ENCODE measurements around the gene SPNS3. TPM values are rescaled to one million over a fixed set of nuclear protein-coding genes. Genes with fewer than 3 reads are reported as not detected.

Gene SPNS3
- polyA plus RNA-seq, 3 donors from 2014 or later = 2.7 to 7.3 (median 2.8) TPM

- Mint-ChIP-seq H3K9me3 (no peaks in the 10 kb centered on the region), H3K36me3 (peaks cover 0 to 4% (median 0%) of the 10 kb centered on the region in 3 donors)
Measured at GRCh38 chr17:4530799-4531730, 97.3 kb downstream of the SPNS3 start.

GRCh38 chr17:4531988-4532736 is 98.4 kb downstream of the SPNS3 start:
- Mint-ChIP-seq H3K4me3 (no peak overlapping the region), H3K27me3 (ENCODE audit: low read depth in 3 of 3) (peaks cover 3 to 6% (median 4%) of the 10 kb centered on the region in 3 donors), H3K36me3 (peaks cover 0 to 4% (median 0%) of the 10 kb centered on the region in 3 donors), H3K4me1 (no peaks in the 10 kb centered on the region), H3K9me3 (no peaks in the 10 kb centered on the region), H3K27ac (peak overlapping the region in 1 of 6 donors; percentile 72)
- no peak for DNase-seq

More at GRCh38 chr17:4530799-4531730, 97.3 kb downstream of the SPNS3 start:
- no peak for DNase-seq
- Mint-ChIP-seq H3K4me1 (no peaks in the 10 kb centered on the region), H3K27ac (no peak overlapping the region), H3K4me3 (no peak overlapping the region), H3K27me3 (ENCODE audit: low read depth in 3 of 3) (peaks cover 3 to 6% (median 4%) of the 10 kb centered on the region in 3 donors)

- Mint-ChIP-seq H3K4me1 (no peaks in the 10 kb centered on the region), H3K27me3 (ENCODE audit: low read depth in 3 of 3) (peaks cover 0 to 5% (median 4%) of the 10 kb centered on the region in 3 donors), H3K9me3 (no peaks in the 10 kb centered on the region), H3K27ac (no peak overlapping the region), H3K36me3 (peaks cover 0 to 4% (median 0%) of the 10 kb centered on the region in 3 donors), H3K4me3 (no peak overlapping the region)
- no peak for DNase-seq
Measured at GRCh38 chr17:4532860-4533522, 99.3 kb downstream of the SPNS3 start.

- no peaks in the 10 kb centered on the region for H3K4me1 Mint-ChIP-seq
- no peak overlapping the region for H3K4me3 Mint-ChIP-seq
- H3K36me3 Mint-ChIP-seq = peaks cover 0 to 4% (median 0%) of the 10 kb centered on the region in 3 donors
- H3K27ac Mint-ChIP-seq = no peak overlapping the region
- DNase-seq = no peak
- H3K9me3 Mint-ChIP-seq = no peaks in the 10 kb centered on the region
- H3K27me3 Mint-ChIP-seq (ENCODE audit: low read depth in 3 of 3) = peaks cover 0 to 5% (median 2%) of the 10 kb centered on the region in 3 donors
Measured at GRCh38 chr17:4533523-4534504, 100.1 kb downstream of the SPNS3 start.

- no peak for DNase-seq
- Mint-ChIP-seq H3K9me3 (no peaks in the 10 kb centered on the region), H3K36me3 (peaks cover 0 to 4% (median under 1%) of the 10 kb centered on the region in 3 donors), H3K4me3 (no peak overlapping the region), H3K27ac (no peak overlapping the region), H3K27me3 (ENCODE audit: low read depth in 3 of 3) (peaks cover 0 to 5% (median 0%) of the 10 kb centered on the region in 3 donors), H3K4me1 (no peaks in the 10 kb centered on the region)
Measured at GRCh38 chr17:4534515-4534914, 100.8 kb downstream of the SPNS3 start.

- Mint-ChIP-seq H3K4me1 (no peaks in the 10 kb centered on the region), H3K36me3 (peaks cover 4 to 5% (median 4%) of the 10 kb centered on the region in 3 donors), H3K4me3 (no peak overlapping the region), H3K27ac (no peak overlapping the region), H3K9me3 (no peaks in the 10 kb centered on the region), H3K27me3 (ENCODE audit: low read depth in 3 of 3) (peaks cover 0 to 5% (median 0%) of the 10 kb centered on the region in 3 donors)
- no peak for DNase-seq
Measured at GRCh38 chr17:4534928-4535666, 101.4 kb downstream of the SPNS3 start.

GRCh38 chr17:4535667-4536258 is 102.0 kb downstream of the SPNS3 start:
- Mint-ChIP-seq H3K4me1 (no peaks in the 10 kb centered on the region), H3K9me3 (no peaks in the 10 kb centered on the region), H3K36me3 (peaks cover 4 to 5% (median 4%) of the 10 kb centered on the region in 3 donors), H3K27ac (no peak overlapping the region), H3K27me3 (ENCODE audit: low read depth in 3 of 3) (peaks cover 0 to 5% (median 0%) of the 10 kb centered on the region in 3 donors), H3K4me3 (no peak overlapping the region)
- DNase-seq = no peak

- no peaks in the 10 kb centered on the region for H3K9me3 Mint-ChIP-seq
- no peak overlapping the region for H3K4me3 Mint-ChIP-seq
- peaks cover 0 to 5% (median 0%) of the 10 kb centered on the region in 3 donors for H3K27me3 Mint-ChIP-seq (ENCODE audit: low read depth in 3 of 3)
- no peak overlapping the region for H3K27ac Mint-ChIP-seq
- no peak for DNase-seq
- no peaks in the 10 kb centered on the region for H3K4me1 Mint-ChIP-seq
- H3K36me3 Mint-ChIP-seq = peaks cover 4 to 5% (median 4%) of the 10 kb centered on the region in 3 donors
Measured at GRCh38 chr17:4536259-4536741, 102.6 kb downstream of the SPNS3 start.

- no peaks in the 10 kb centered on the region for H3K4me1 Mint-ChIP-seq
- peaks cover 0 to 5% (median 0%) of the 10 kb centered on the region in 3 donors for H3K27me3 Mint-ChIP-seq (ENCODE audit: low read depth in 3 of 3)
- no peaks in the 10 kb centered on the region for H3K9me3 Mint-ChIP-seq
- no peak for DNase-seq
- H3K36me3 Mint-ChIP-seq = peaks cover 3 to 5% (median 4%) of the 10 kb centered on the region in 3 donors
- peak overlapping the region in 1 of 6 donors; percentile 15 for H3K27ac Mint-ChIP-seq
- no peak overlapping the region for H3K4me3 Mint-ChIP-seq
Measured at GRCh38 chr17:4536742-4537411, 103.1 kb downstream of the SPNS3 start.

Measured in immature natural killer cell (primary cell).